Panc1 (cell line): ENCODE data around the gene IWS1. TPM values are rescaled to one million over a fixed set of nuclear protein-coding genes. Genes with fewer than 3 reads are reported as not detected.
A peak's percentile ranks its signal among the peaks of the same experiment; 100 is the strongest.

Experiments used
- ATAC-seq: fragments of 200-7000 bp; cut with Tn5 transposase; 2 replicates; pipeline ENCODE4 v1.9.1; 2020; ENCODE audit warnings: mild to moderate bottlenecking, moderate library complexity
- Bru-seq: library from RNA; stranded (reverse); fragments of 400-500 nt; gene quantifications from one replicate; lab custom pipeline; 2021; lab: Mats Ljungman, UMichigan
- BruChase-seq, 2 experiments: library from RNA; stranded (reverse); fragments of 400-500 nt; gene quantifications; one replicate each; lab custom pipeline; 2021; lab: Mats Ljungman, UMichigan
- BruUV-seq: library from RNA; stranded (reverse); fragments of 400-500 nt; replicated peaks from 2 replicates; lab custom pipeline; 2021; lab: Mats Ljungman, UMichigan
- CTCF ChIA-PET: fragments of 300-600 bp; sonication (Branson Sonifier 250); formaldehyde crosslinking; loops from one replicate; lab custom pipeline; 2022; ENCODE audit warnings: antibody characterized with exemption; lab: Charles Lee
- POLR2A ChIA-PET: fragments of 300-600 bp; sonication (Branson Sonifier 250); formaldehyde crosslinking; loops from one replicate; lab custom pipeline; 2022; ENCODE audit warnings: antibody characterized with exemption; lab: Charles Lee
- DNase-seq: peaks from one replicate; pipeline ENCODE4 v3.0.0-alpha.2; 2010; ENCODE audit warnings: low read depth, low spot score
- H3K27ac ChIP-seq: 2 replicates; pipeline ENCODE4 v1.5.1; 2011; ENCODE audit warnings: mild to moderate bottlenecking, low read length, inconsistent platforms
- H3K27me3 ChIP-seq: fragments of 200-500 bp; sonication (Bioruptor generic); 2 replicates; pipeline ENCODE4 v1.6.0; 2014; ENCODE audit warnings: low read length, inconsistent platforms; ENCODE audit not compliant: control insufficient read depth, insufficient read depth
- H3K36me3 ChIP-seq: fragments of 200-500 bp; sonication (Bioruptor generic); 2 replicates; pipeline ENCODE4 v1.5.1; 2014; ENCODE audit warnings: inconsistent platforms, mild to moderate bottlenecking, low read length, moderate library complexity; ENCODE audit not compliant: control insufficient read depth, insufficient read depth
- H3K4me1 ChIP-seq: 2 replicates; pipeline ENCODE4 v1.5.1; 2011; ENCODE audit warnings: inconsistent platforms, mild to moderate bottlenecking, low read length, moderate library complexity; ENCODE audit not compliant: control insufficient read depth, insufficient read depth
- H3K4me3 ChIP-seq, 2 experiments: 2 replicates each; pipeline ENCODE4 v1.5.1; 2011 to 2012; ENCODE audit warnings: low read depth in 2 of 2, low read length in 2 of 2, mild to moderate bottlenecking in 2 of 2, inconsistent platforms in 1 of 2, moderate library complexity in 1 of 2
- H3K9me3 ChIP-seq: fragments of 200-500 bp; sonication (Bioruptor generic); 2 replicates; pipeline ENCODE4 v1.5.1; 2014; ENCODE audit warnings: low read depth, mild to moderate bottlenecking, inconsistent platforms, low read length, moderate library complexity; ENCODE audit not compliant: control insufficient read depth, insufficient read depth
- CTCF ChIP-seq: fragments of 450-650 bp; IDR thresholded peaks from 2 replicates; pipeline ENCODE4 v1.5.1; 2017; ENCODE audit warnings: mild to moderate bottlenecking
- POLR2AphosphoS5 ChIP-seq: IDR thresholded peaks from 2 replicates; pipeline ENCODE4 v1.6.1; 2012; ENCODE audit warnings: mild to moderate bottlenecking, low read depth, low read length, moderate library complexity
- REST ChIP-seq, 2 experiments: IDR thresholded peaks; 2 replicates each; pipeline ENCODE4 v1.6.1; 2011 to 2012; ENCODE audit warnings: low read depth in 2 of 2, control low read depth in 1 of 2, low read length in 1 of 2, mild to moderate bottlenecking in 1 of 2, moderate library complexity in 1 of 2; ENCODE audit not compliant: insufficient read depth in 1 of 2
- SIN3A ChIP-seq: IDR thresholded peaks from 2 replicates; pipeline ENCODE4 v1.6.1; 2012; ENCODE audit warnings: low read depth, mild to moderate bottlenecking, low read length, moderate library complexity, borderline replicate concordance; ENCODE audit not compliant: insufficient read depth
- TCF7L2 ChIP-seq: IDR thresholded peaks from 2 replicates; pipeline ENCODE4 v1.6.1; 2011; ENCODE audit warnings: mild to moderate bottlenecking, low read depth, low read length, inconsistent platforms
- in situ Hi-C: cut with HindIII; loops from 2 replicates; pipeline ENCODE4 v1.10.0; 2016; ENCODE audit warnings: low sequenced_read_pairs, low pct_unique_long_range_greater_than_20kb
- intact Hi-C: fragments of 100-400 bp; cut with micrococcal nuclease; formaldehyde crosslinking; loops from one replicate; pipeline ENCODE4 v1.10.0; 2022; ENCODE audit not compliant: unreplicated experiment
- long read RNA-seq: library from polyadenylated mRNA; unstranded; transcript quantifications from one replicate; pipeline ENCODE4 v2.0.0, GENCODE V29; 2021; ENCODE audit not compliant: unreplicated experiment
- polyA plus RNA-seq: library from polyadenylated mRNA; unstranded; fragments of >200 nt; gene quantifications from one replicate; pipeline ENCODE4 v1.2.1, GENCODE V29; 2012; ENCODE audit warnings: missing spikeins; ENCODE audit not compliant: insufficient read length
- total RNA-seq: library from RNA; stranded (reverse); gene quantifications from one replicate; pipeline ENCODE4 v1.2.1, GENCODE V29; 2021; ENCODE audit not compliant: unreplicated experiment

Gene IWS1
- total RNA-seq (48.6 TPM), Bru-seq, nascent RNA (percentile 95 among the genes with signal in this experiment), BruChase-seq, experiment 1, labeled RNA remaining after a 2-hour chase (percentile 90 among the genes with signal in this experiment), BruChase-seq, experiment 2, labeled RNA remaining after a 6-hour chase (percentile 86 among the genes with signal in this experiment)
- polyA plus RNA-seq, result 42.4 TPM
- long read RNA-seq, transcript IWS1-201 (14 exons, 2,958 nt), result major isoform, 54 of 144 reads
- long read RNA-seq, partial matches to known transcripts, result 62 of 144 reads
- long read RNA-seq, other reads (novel, unspliced or antisense), result 25 of 144 reads

- ChIA-PET CTCF (interaction anchor here (0.6 to 1.0 kb wide), 2 partner anchors 65 to 184 kb away, joined by 3 to 4 read pairs; no protein-coding TSS in a partner anchor), POLR2A (interaction anchor here (0.6 to 0.9 kb wide), 2 partner anchors 18 to 65 kb away, joined by 3 to 4 read pairs; no protein-coding TSS in a partner anchor)
- Histone ChIP-seq H3K9me3 (no peaks in the 10 kb centered on the region), H3K36me3 (peaks cover 19% of the 10 kb centered on the region), H3K27me3 (no peaks in the 10 kb centered on the region), H3K4me1 (peaks cover 20% of the 10 kb centered on the region), H3K27ac (peak within 1 kb of the TSS; percentile 97), H3K4me3 (peak within 1 kb of the TSS; percentile 91 to 92)
- ATAC-seq (peak; percentile 96), DNase-seq (peak; percentile 89)
- TF ChIP-seq CTCF, result no peak; the same call in none of the 2 replicates
- 0 out of 4 replicates have a peak, but pooled peaks of 1 of the 2 experiments have one; percentile 28 for TF ChIP-seq REST (IDR thresholded peaks at IDR 0.05; ENCODE audit: insufficient read depth in 1 of 2, low read depth in 2 of 2, low read length in 1 of 2)
- TF ChIP-seq TCF7L2, result 0 out of 2 replicates have a peak, but pooled peaks have one; percentile 49
- TF ChIP-seq POLR2AphosphoS5, result peak; percentile 85
- no peak for TF ChIP-seq SIN3A
- intact Hi-C loops, result no loop called here
- in situ Hi-C loops, result no loop called here
- BruUV-seq, result TSS peak; percentile 99
Observed at GRCh38 chr2:127526132-127527000, at the start of gene IWS1. Gene IWS1, minus strand, starts transcription at chr2:127526489. Its CDS starts 281 bp downstream, at chr2:127526208.

GRCh38 chr2:127575941-127576432 is 49.7 kb upstream of the IWS1 start:
- DNase-seq, result no peak

More at GRCh38 chr2:127575941-127576432, 49.7 kb upstream of the IWS1 start:
- intact Hi-C loops, result no loop called here
- Histone ChIP-seq H3K36me3 (no peaks in the 10 kb centered on the region), H3K27ac (no peak overlapping the region), H3K27me3 (no peaks in the 10 kb centered on the region), H3K4me1 (no peaks in the 10 kb centered on the region), H3K4me3 (no peak overlapping the region), H3K9me3 (no peaks in the 10 kb centered on the region)
- in situ Hi-C loops, result no loop called here
- ChIA-PET CTCF (no interaction called here), POLR2A (no interaction called here)
- no peak for ATAC-seq
- TF ChIP-seq REST (IDR thresholded peaks at IDR 0.05; ENCODE audit: insufficient read depth in 1 of 2, low read depth in 2 of 2, low read length in 1 of 2), result no peak
- TF ChIP-seq CTCF, result no peak
- no peak for TF ChIP-seq POLR2AphosphoS5
- TF ChIP-seq SIN3A, result no peak
- no peak for TF ChIP-seq TCF7L2
- no TSS peak for BruUV-seq
